ENCODE results near the gene LGALS13.

GRCh38 chr19:39607021-39607420 is 4.7 kb downstream of the LGALS13 start:
- TF ChIP-seq ZNF274 (IDR thresholded peaks at IDR 0.05; ENCODE audit: low read depth, low read length) = no peak
- no peak for TF ChIP-seq CTCF (IDR thresholded peaks at IDR 0.05 in 2 of 3, conservative IDR thresholded peaks at IDR 0.05 in 1 of 3; ENCODE audit: borderline replicate concordance in 1 of 3, insufficient read depth in 1 of 3, low read depth in 2 of 3, low read length in 2 of 3)
- TF ChIP-seq EZH2 (IDR thresholded peaks at IDR 0.05) = no peak
- no peak for TF ChIP-seq POLR2A (IDR thresholded peaks at IDR 0.05; ENCODE audit: borderline replicate concordance, extremely low read depth, insufficient read depth, insufficient read length)
